H1 (cell line): ENCODE data around the gene KCNMB2. TPM values are rescaled to one million over a fixed set of nuclear protein-coding genes. Genes with fewer than 3 reads are reported as not detected.

Experiments used
- CTCF ChIA-PET: fragments of 300-600 bp; sonication (Branson Sonifier 250); formaldehyde crosslinking; loops from one replicate; lab custom pipeline; 2021; ENCODE audit not compliant: partially characterized antibody; lab: Charles Lee
- POLR2A ChIA-PET: fragments of 300-600 bp; sonication (Branson Sonifier 250); formaldehyde crosslinking; loops from one replicate; lab custom pipeline; 2021; ENCODE audit warnings: inconsistent platforms; ENCODE audit not compliant: partially characterized antibody; lab: Charles Lee
- DNase-seq, 2 experiments: peaks; one replicate each; pipeline versions ENCODE4 v3.0.0 to v3.0.0-alpha.2; 2010 to 2022; ENCODE audit warnings: low spot score in 2 of 2, low read depth in 1 of 2, mixed read lengths in 1 of 2
- FAIRE-seq: peaks from 2 replicates; lab custom pipeline; 2011; peaks lifted over from hg19 to GRCh38; lab: Jason Lieb, UNC
- H2AFZ ChIP-seq: 2 replicates; pipeline ENCODE4 v1.8.1; 2012; ENCODE audit warnings: low read length, inconsistent platforms
- H2AK5ac ChIP-seq: 2 replicates; pipeline ENCODE4 v1.6.1; 2013; ENCODE audit warnings: low read depth, low read length
- H2BK120ac ChIP-seq: replicated peaks from 2 replicates; pipeline ENCODE3; 2013; ENCODE audit warnings: low read depth, low read length, inconsistent platforms
- H2BK12ac ChIP-seq: 2 replicates; pipeline ENCODE4 v1.6.1; 2013; ENCODE audit warnings: low read depth, low read length
- H2BK15ac ChIP-seq: 2 replicates; pipeline ENCODE4 v1.6.1; 2013; ENCODE audit warnings: low read length
- H2BK20ac ChIP-seq: 2 replicates; pipeline ENCODE4 v1.6.1; 2013; ENCODE audit warnings: low read length
- H2BK5ac ChIP-seq: 2 replicates; pipeline ENCODE4 v1.6.1; 2013; ENCODE audit warnings: low read depth, low read length
- H3K14ac ChIP-seq: 2 replicates; pipeline ENCODE4 v1.6.1; 2013; ENCODE audit warnings: inconsistent platforms; ENCODE audit not compliant: insufficient read length
- H3K18ac ChIP-seq: 2 replicates; pipeline ENCODE4 v1.6.1; 2013; ENCODE audit warnings: low read length; ENCODE audit errors: extremely low read depth
- H3K23ac ChIP-seq: 2 replicates; pipeline ENCODE4 v1.6.1; 2013; ENCODE audit warnings: inconsistent platforms; ENCODE audit not compliant: insufficient read length
- H3K23me2 ChIP-seq: 2 replicates; pipeline ENCODE4 v1.6.1; 2013; ENCODE audit warnings: low read depth, low read length
- H3K27ac ChIP-seq: 2 replicates; pipeline ENCODE4 v1.6.1; 2011; ENCODE audit warnings: low read depth, low read length, inconsistent platforms
- H3K27me3 ChIP-seq, 4 experiments: replicated peaks in 1 of 4; 1 replicate in 1 of 4; 2 replicates in 3 of 4; pipeline versions ENCODE4 v1.6.1 to v1.8.1; 2011 to 2013; ENCODE audit warnings: low read length in 3 of 4, mild to moderate bottlenecking in 3 of 4, inconsistent platforms in 2 of 4, mixed read lengths in 2 of 4, moderate library complexity in 1 of 4; ENCODE audit not compliant: control insufficient read depth in 3 of 4, insufficient read depth in 3 of 4; ENCODE audit errors: extremely low read depth in 1 of 4
- H3K36me3 ChIP-seq, 4 experiments: 2 replicates each; pipeline versions ENCODE4 v1.6.1 to v1.8.1; 2011 to 2013; ENCODE audit warnings: mild to moderate bottlenecking in 4 of 4, low read length in 3 of 4, moderate library complexity in 2 of 4, control low read depth in 1 of 4, inconsistent platforms in 1 of 4; ENCODE audit not compliant: insufficient read depth in 4 of 4, control insufficient read depth in 2 of 4
- H3K4ac ChIP-seq: replicated peaks from 2 replicates; pipeline ENCODE3; 2013; ENCODE audit warnings: low read length, low read depth, mixed read lengths, inconsistent platforms; ENCODE audit not compliant: insufficient read length
- H3K4me1 ChIP-seq, 4 experiments: replicated peaks in 1 of 4; 1 replicate in 1 of 4; 2 replicates in 3 of 4; pipeline versions ENCODE4 v1.6.1 to v1.8.1; 2011 to 2013; ENCODE audit warnings: low read length in 3 of 4, inconsistent platforms in 2 of 4, mixed read lengths in 1 of 4; ENCODE audit not compliant: insufficient read depth in 4 of 4, control insufficient read depth in 3 of 4
- H3K4me2 ChIP-seq, 2 experiments: 2 replicates each; pipeline versions ENCODE4 v1.6.1 to v1.8.1; 2011 to 2013; ENCODE audit warnings: low read depth in 2 of 2, low read length in 2 of 2, control low read depth in 1 of 2, inconsistent platforms in 1 of 2, mild to moderate bottlenecking in 1 of 2; ENCODE audit not compliant: insufficient read depth in 1 of 2
- H3K4me3 ChIP-seq, 4 experiments: fragments of 200-600, 300-600 bp in 1 of 4; sonication (generic), shearing (Covaris generic), sonication (Bioruptor Twin) in 1 of 4; 2 replicates each; pipeline versions ENCODE4 v1.5.1 to v1.8.1; 2011 to 2016; ENCODE audit warnings: low read length in 4 of 4, low read depth in 3 of 4, control low read depth in 2 of 4, inconsistent platforms in 2 of 4, mild to moderate bottlenecking in 2 of 4, mixed read lengths in 1 of 4, moderate library complexity in 1 of 4; ENCODE audit not compliant: insufficient read depth in 2 of 4; ENCODE audit errors: extremely low read depth in 1 of 4
- H3K56ac ChIP-seq: replicated peaks from 2 replicates; pipeline ENCODE3; 2013; ENCODE audit warnings: low read depth, mild to moderate bottlenecking, mixed read lengths, low read length, inconsistent platforms; ENCODE audit not compliant: insufficient read length
- H3K79me1 ChIP-seq: 2 replicates; pipeline ENCODE4 v1.6.1; 2013; ENCODE audit warnings: low read depth, low read length, control low read depth
- H3K79me2 ChIP-seq, 2 experiments: 2 replicates each; pipeline versions ENCODE4 v1.6.1 to v1.8.1; 2012 to 2013; ENCODE audit warnings: low read length in 2 of 2, mild to moderate bottlenecking in 2 of 2, inconsistent platforms in 1 of 2; ENCODE audit not compliant: insufficient read depth in 2 of 2, control insufficient read depth in 1 of 2
- H3K9ac ChIP-seq, 4 experiments: replicated peaks in 1 of 4; 1 replicate in 1 of 4; 2 replicates in 3 of 4; pipeline versions ENCODE4 v1.6.1 to v1.8.1; 2011 to 2013; ENCODE audit warnings: low read depth in 3 of 4, low read length in 3 of 4, control low read depth in 2 of 4, mild to moderate bottlenecking in 2 of 4, moderate library complexity in 2 of 4, inconsistent platforms in 1 of 4; ENCODE audit errors: extremely low read depth in 1 of 4
- H3K9me3 ChIP-seq, 2 experiments: 2 replicates each; pipeline versions ENCODE4 v1.6.1 to v1.8.1; 2012 to 2013; ENCODE audit warnings: mild to moderate bottlenecking in 2 of 2, moderate library complexity in 2 of 2, control low read depth in 1 of 2, inconsistent platforms in 1 of 2, low read depth in 1 of 2, low read length in 1 of 2, mixed read lengths in 1 of 2; ENCODE audit not compliant: insufficient read depth in 2 of 2
- H4K20me1 ChIP-seq, 2 experiments: replicated peaks in 1 of 2; 2 replicates each; pipeline versions ENCODE3 to v1.8.1; 2011 to 2013; ENCODE audit warnings: inconsistent platforms in 2 of 2, low read length in 2 of 2, mild to moderate bottlenecking in 1 of 2; ENCODE audit not compliant: insufficient read depth in 2 of 2, control insufficient read depth in 1 of 2
- H4K5ac ChIP-seq: 2 replicates; pipeline ENCODE4 v1.6.1; 2013; ENCODE audit warnings: low read length, low read depth, mixed read lengths, inconsistent platforms; ENCODE audit not compliant: insufficient read length
- H4K8ac ChIP-seq: 2 replicates; pipeline ENCODE4 v1.8.0; 2013; ENCODE audit warnings: mild to moderate bottlenecking, moderate library complexity, low read length, inconsistent platforms; ENCODE audit not compliant: insufficient read depth; ENCODE audit errors: extremely low read depth
- H4K91ac ChIP-seq: replicated peaks from 2 replicates; pipeline ENCODE3; 2013; ENCODE audit warnings: low read length, mixed read lengths, inconsistent platforms; ENCODE audit not compliant: insufficient read length
- BACH1 ChIP-seq: IDR thresholded peaks from 2 replicates; pipeline ENCODE4 v1.6.1; 2012; ENCODE audit warnings: low read length, improper control_type of control experiment
- EGR1 ChIP-seq: IDR thresholded peaks from 2 replicates; pipeline ENCODE4 v1.6.1; 2011; ENCODE audit warnings: low read depth, low read length, borderline replicate concordance
- EP300 ChIP-seq, 2 experiments: IDR thresholded peaks; 1 replicate in 1 of 2; 2 replicates in 1 of 2; pipeline ENCODE4 v1.6.1; 2011 to 2012; ENCODE audit warnings: low read depth in 2 of 2, low read length in 2 of 2, mild to moderate bottlenecking in 2 of 2, borderline replicate concordance in 1 of 2, inconsistent platforms in 1 of 2, moderate library complexity in 1 of 2
- JUN ChIP-seq: IDR thresholded peaks from 2 replicates; pipeline ENCODE4 v1.6.1; 2011; ENCODE audit warnings: low read depth, mild to moderate bottlenecking, improper control_type of control experiment, low read length
- JUND ChIP-seq: IDR thresholded peaks from 2 replicates; pipeline ENCODE4 v1.6.1; 2011; ENCODE audit warnings: mild to moderate bottlenecking, improper control_type of control experiment, low read length
- KDM4A ChIP-seq: IDR thresholded peaks from one replicate; pipeline ENCODE4 v1.7.1; 2012; ENCODE audit warnings: low read depth, mild to moderate bottlenecking, moderate library complexity, low read length, inconsistent platforms; ENCODE audit not compliant: severe bottlenecking
- KDM5A ChIP-seq: fragments of 200-600 bp; IDR thresholded peaks from 2 replicates; pipeline ENCODE4 v1.7.1; 2012; ENCODE audit warnings: mild to moderate bottlenecking, low read length, inconsistent platforms, mixed read lengths
- MAFK ChIP-seq: IDR thresholded peaks from 2 replicates; pipeline ENCODE4 v1.6.1; 2012; ENCODE audit warnings: low read depth, mild to moderate bottlenecking, improper control_type of control experiment, low read length
- PHF8 ChIP-seq: fragments of 200-600 bp; sonication (generic); conservative IDR thresholded peaks from 2 replicates; pipeline ENCODE4 v1.7.1; 2012; ENCODE audit warnings: low read depth, mild to moderate bottlenecking, inconsistent platforms, low read length, moderate library complexity
- SUZ12 ChIP-seq: fragments of 200-600 bp; sonication (generic); IDR thresholded peaks from 2 replicates; pipeline ENCODE4 v1.6.1; 2012; ENCODE audit warnings: mild to moderate bottlenecking, inconsistent platforms, low read length, moderate library complexity, mixed read lengths
- TBP ChIP-seq: IDR thresholded peaks from 2 replicates; pipeline ENCODE4 v1.6.1; 2011; ENCODE audit warnings: low read depth, low read length, improper control_type of control experiment
- YY1 ChIP-seq: IDR thresholded peaks from 2 replicates; pipeline ENCODE4 v1.6.1; 2011; ENCODE audit warnings: low read depth, mild to moderate bottlenecking, low read length
- ZNF274 ChIP-seq: IDR thresholded peaks from 2 replicates; pipeline ENCODE4 v1.7.0; 2012; ENCODE audit warnings: low read length, borderline replicate concordance; ENCODE audit errors: extremely low read depth
- WGBS, 2 experiments: shearing (Covaris generic) in 1 of 2; methylation state at CpG; one replicate each; pipeline versions ENCODE4 v1.1.6 to v1.1.7; 2013 to 2015; ENCODE audit warnings: low lambda C conversion rate in 2 of 2, mixed read lengths in 2 of 2, inconsistent platforms in 1 of 2, low coverage in 1 of 2, missing lambda C conversion rate in 1 of 2; ENCODE audit not compliant: insufficient replicate concordance in 2 of 2, insufficient coverage in 1 of 2, insufficient read length in 1 of 2; ENCODE audit errors: extremely low coverage in 1 of 2, missing lambda C conversion rate in 1 of 2; 5-methylcytosine and 5-hydroxymethylcytosine counted together
- polyA plus RNA-seq, 7 experiments: library from polyadenylated mRNA; depleted of rRNA in 3 of 7; stranded (reverse) in 5 of 7; unstranded in 2 of 7; fragments of >200 nt in 5 of 7; fragments of 200-250 nt in 2 of 7; gene quantifications; 1 replicate in 5 of 7; 2 replicates in 1 of 7; 4 replicates in 1 of 7; pipeline versions ENCODE4 v1.2.1 to v1.2.3, GENCODE V29; 2011 to 2013; ENCODE audit warnings: missing spikeins in 2 of 7, mixed read lengths in 2 of 7
- total RNA-seq: library from RNA; stranded (reverse); fragmentation: NEBNext Ultra II Directional; extraction: Animal tissue kit (Norgen Biotek cat#: 25700); gene quantifications from 2 replicates; pipeline ENCODE4 v1.2.1, GENCODE V29; 2021
- TF ChIP-seq, protein P1 (sequence below): IDR thresholded peaks from 2 replicates; pipeline ENCODE4 v1.6.1; 2011; ENCODE audit warnings: low read length, improper control_type of control experiment

The KCNMB2 gene
- total and polyA plus RNA-seq, 2 of the 8 experiments (the other 6 are each of a cell fraction or from before 2014, with no cell fraction given), result not detected

DNA sequence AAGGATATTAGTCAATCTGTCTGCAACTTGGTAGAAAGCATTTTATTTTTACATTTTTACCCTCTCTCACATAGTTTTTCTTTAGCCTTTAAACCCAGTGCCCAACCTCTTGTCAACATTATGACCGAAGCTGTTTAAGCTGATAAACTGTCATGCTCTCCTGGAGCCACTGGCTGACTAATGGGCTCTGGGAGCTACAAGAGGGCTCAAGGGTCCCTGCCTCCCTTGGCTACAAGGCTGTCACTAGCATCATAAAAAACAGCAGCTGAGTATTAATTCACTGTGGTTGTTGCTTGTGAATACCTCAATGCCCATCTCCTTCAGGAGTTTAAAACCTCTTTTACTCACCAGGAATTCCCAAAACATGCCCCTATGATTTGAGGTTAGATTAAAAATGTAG is 297.5 kb downstream of the KCNMB2 start:
- CTCF ChIA-PET, result interaction anchor here (0.5 to 1.2 kb wide), 5 partner anchors 9 to 314 kb away, joined by 3 read pairs; no protein-coding TSS in a partner anchor
- Histone ChIP-seq H4K91ac (no peak overlapping the region), H2AFZ (no peak overlapping the region), H3K56ac (no peak overlapping the region), H2BK15ac (no peak overlapping the region), H3K9me3 (no peaks in the 10 kb centered on the region), H3K4me1 (no peaks in the 10 kb centered on the region), H2AK5ac (no peak overlapping the region), H3K9ac (no peak overlapping the region), H3K14ac (no peak overlapping the region), H2BK20ac (no peak overlapping the region), H4K8ac (no peak overlapping the region), H3K4me3 (no peak overlapping the region), H3K79me2 (no peaks in the 10 kb centered on the region), H3K79me1 (no peaks in the 10 kb centered on the region), H3K4me2 (no peak overlapping the region), H4K5ac (no peak overlapping the region), H4K20me1 (no peaks in the 10 kb centered on the region), H3K18ac (no peak overlapping the region), H2BK5ac (no peak overlapping the region), H3K23me2 (no peaks in the 10 kb centered on the region), H3K23ac (no peak overlapping the region), H2BK12ac (no peak overlapping the region), H2BK120ac (no peak overlapping the region), H3K36me3 (no peaks in the 10 kb centered on the region), H3K27ac (no peak overlapping the region), H3K27me3 (no peaks in the 10 kb centered on the region), H3K4ac (no peak overlapping the region)
- FAIRE-seq, result no peak
- POLR2A ChIA-PET, result interaction anchor here (1.5 kb wide), 1 partner anchor 10 kb away, joined by 3 read pairs; no protein-coding TSS in a partner anchor
- WGBS, 2 experiments, result 86% methylated on average over 1 of the region's 1 CpG; no CpG with 5 or more reads in 1 of the 2 experiments
- no peak for DNase-seq
- TF ChIP-seq EP300 (IDR thresholded peaks at IDR 0.05; ENCODE audit: borderline replicate concordance in 1 of 2, low read depth in 2 of 2, low read length in 2 of 2) (no peak), KDM5A (no peak), JUN (no peak), JUND (no peak), TBP (no peak), ZNF274 (no peak), SUZ12 (no peak), PHF8 (no peak), MAFK (no peak), EGR1 (no peak), YY1 (no peak), KDM4A (no peak), BACH1 (no peak)
- TF ChIP-seq, protein P1, sequence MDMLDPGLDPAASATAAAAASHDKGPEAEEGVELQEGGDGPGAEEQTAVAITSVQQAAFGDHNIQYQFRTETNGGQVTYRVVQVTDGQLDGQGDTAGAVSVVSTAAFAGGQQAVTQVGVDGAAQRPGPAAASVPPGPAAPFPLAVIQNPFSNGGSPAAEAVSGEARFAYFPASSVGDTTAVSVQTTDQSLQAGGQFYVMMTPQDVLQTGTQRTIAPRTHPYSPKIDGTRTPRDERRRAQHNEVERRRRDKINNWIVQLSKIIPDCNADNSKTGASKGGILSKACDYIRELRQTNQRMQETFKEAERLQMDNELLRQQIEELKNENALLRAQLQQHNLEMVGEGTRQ, result no peak
